HEK293T (cell line): ENCODE results near the gene KDELR3.
A peak's percentile ranks its signal among the peaks of the same experiment; 100 is the strongest.

ENCODE experiments used
- CTCF ChIA-PET: fragments of 350-600 bp; formaldehyde crosslinking; extraction: SDS; loops from one replicate; lab custom pipeline; 2021; ENCODE audit warnings: antibody characterized with exemption, inconsistent platforms; lab: Yijun Ruan, JAX
- POLR2A ChIA-PET: fragments of 350-600 bp; formaldehyde crosslinking; extraction: SDS; loops from one replicate; lab custom pipeline; 2020; ENCODE audit warnings: antibody characterized with exemption, inconsistent platforms; lab: Yijun Ruan, JAX
- DNase-seq: peaks from one replicate; pipeline ENCODE4 v3.0.0; 2012; ENCODE audit warnings: mixed read lengths; ENCODE audit errors: extremely low spot score
- ARNT ChIP-seq: fragments of 450-650 bp; IDR thresholded peaks from 2 replicates; pipeline ENCODE4 v1.6.1; 2017; ENCODE audit warnings: mild to moderate bottlenecking
- BHLHE40 ChIP-seq: fragments of 450-650 bp; IDR thresholded peaks from 2 replicates; pipeline ENCODE4 v1.6.1; 2016; ENCODE audit warnings: mild to moderate bottlenecking, moderate library complexity, borderline replicate concordance
- CTBP1 ChIP-seq: fragments of 450-650 bp; IDR thresholded peaks from 2 replicates; pipeline ENCODE4 v1.6.1; 2016; ENCODE audit warnings: borderline replicate concordance
- ELF4 ChIP-seq: fragments of 450-650 bp; IDR thresholded peaks from 2 replicates; pipeline ENCODE4 v1.6.1; 2017; ENCODE audit warnings: antibody characterized with exemption
- FOXA1 ChIP-seq: fragments of 450-650 bp; IDR thresholded peaks from 2 replicates; pipeline ENCODE4 v1.6.1; 2016; ENCODE audit warnings: mild to moderate bottlenecking
- FOXK2 ChIP-seq: fragments of 450-650 bp; IDR thresholded peaks from 2 replicates; pipeline ENCODE4 v1.6.1; 2016; ENCODE audit warnings: mild to moderate bottlenecking
- FOXM1 ChIP-seq: fragments of 450-650 bp; IDR thresholded peaks from 2 replicates; pipeline ENCODE4 v1.6.1; 2017; ENCODE audit warnings: mild to moderate bottlenecking, borderline replicate concordance
- HDGF ChIP-seq: fragments of 450-650 bp; IDR thresholded peaks from 2 replicates; pipeline ENCODE4 v1.6.1; 2017; ENCODE audit warnings: antibody characterized with exemption, borderline replicate concordance
- L3MBTL2 ChIP-seq: fragments of 450-650 bp; conservative IDR thresholded peaks from 2 replicates; pipeline ENCODE4 v1.6.1; 2016; ENCODE audit warnings: mild to moderate bottlenecking
- LEF1 ChIP-seq: fragments of 450-650 bp; IDR thresholded peaks from 2 replicates; pipeline ENCODE4 v1.6.1; 2017; ENCODE audit warnings: mild to moderate bottlenecking, borderline replicate concordance
- NFRKB ChIP-seq: fragments of 450-650 bp; IDR thresholded peaks from 2 replicates; pipeline ENCODE4 v1.6.1; 2016; ENCODE audit warnings: mild to moderate bottlenecking, moderate library complexity
- SP1 ChIP-seq: fragments of 450-650 bp; IDR thresholded peaks from 2 replicates; pipeline ENCODE4 v1.6.1; 2017
- SUZ12 ChIP-seq: fragments of 450-650 bp; IDR thresholded peaks from 2 replicates; pipeline ENCODE4 v1.6.1; 2016; ENCODE audit warnings: mild to moderate bottlenecking
- TARDBP ChIP-seq: fragments of 450-650 bp; IDR thresholded peaks from 2 replicates; pipeline ENCODE4 v1.6.1; 2016
- ZNF384 ChIP-seq: fragments of 450-650 bp; IDR thresholded peaks from 2 replicates; pipeline ENCODE4 v1.6.1; 2016
- TF ChIP-seq, protein P1 (sequence below): fragments of 450-650 bp; IDR thresholded peaks from 2 replicates; pipeline ENCODE4 v1.6.1; 2016

KDELR3 gene

DNA sequence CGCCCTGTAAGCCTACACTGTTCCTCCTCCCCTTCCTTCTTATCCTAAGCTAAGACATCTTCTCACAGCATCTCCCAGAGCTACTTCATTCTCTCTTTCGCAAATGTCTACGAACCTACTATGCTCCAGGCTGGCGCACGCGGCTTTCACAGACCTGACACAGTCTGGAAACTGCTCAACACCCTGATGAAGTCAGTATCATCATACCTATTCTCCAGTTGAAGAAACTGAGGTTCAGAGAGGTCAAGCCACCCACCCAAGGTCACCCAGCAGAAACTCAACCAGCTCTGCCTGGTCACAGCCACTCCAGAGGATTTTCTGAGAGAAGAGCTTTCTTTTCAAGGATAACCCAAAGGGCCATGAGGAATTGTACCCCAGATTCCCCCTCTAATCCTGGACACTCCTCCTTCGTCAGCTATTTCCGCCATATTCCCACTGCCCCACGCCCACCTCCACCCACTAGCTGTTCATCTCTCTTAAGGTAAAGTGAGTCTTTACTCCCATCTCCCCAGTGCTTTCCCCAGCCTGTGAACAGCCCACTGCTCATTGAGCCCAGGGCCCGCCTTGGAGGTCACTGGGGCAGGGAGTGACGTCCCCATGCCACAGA lies 14.7 kb upstream of the KDELR3 start:
- DNase-seq: no peak
- CTCF ChIA-PET: interaction anchor here (1.0 kb wide), 1 partner anchor 19 kb away, joined by 3 read pairs; no protein-coding TSS in a partner anchor
- TF ChIP-seq ARNT (no peak), L3MBTL2 (no peak), FOXA1 (no peak), BHLHE40 (no peak), ZNF384 (no peak), HDGF (no peak), TARDBP (no peak), FOXM1 (no peak), NFRKB (no peak), LEF1 (no peak), CTBP1 (no peak), SUZ12 (no peak)
- POLR2A ChIA-PET: interaction anchor here (0.7 to 1.9 kb wide), 5 partner anchors 10 to 54 kb away, joined by 3 to 6 read pairs (median 3); partner anchors contain the start of gene KDELR3

DNA sequence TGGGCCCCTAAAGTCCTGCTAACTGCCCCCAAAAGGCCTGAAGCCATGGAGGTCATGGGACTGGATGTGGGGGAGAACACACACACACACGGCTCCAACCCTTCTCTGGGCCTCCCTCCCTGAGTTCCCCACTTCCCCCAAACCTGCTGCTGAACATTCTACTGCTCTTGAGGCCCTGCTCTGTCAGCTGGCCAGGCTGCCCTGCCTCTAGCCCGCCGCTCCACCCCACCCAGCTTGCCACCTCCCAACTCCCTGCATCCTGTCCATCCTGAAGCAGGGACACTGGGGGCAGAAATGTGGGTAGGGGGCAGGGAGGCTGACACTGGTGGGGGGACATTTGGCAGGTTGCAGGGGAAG lies 13.9 kb upstream of the KDELR3 start:
- no peak for DNase-seq
- POLR2A ChIA-PET: interaction anchor here (1.2 to 1.9 kb wide), 2 partner anchors 13 to 14 kb away, joined by 3 to 6 read pairs; partner anchors contain the start of gene KDELR3
- TF ChIP-seq SUZ12 (no peak), TARDBP (no peak), FOXK2 (no peak), FOXM1 (no peak), NFRKB (no peak), FOXA1 (no peak), LEF1 (no peak), CTBP1 (no peak), ELF4 (no peak), HDGF (no peak)
- TF ChIP-seq, protein P1, sequence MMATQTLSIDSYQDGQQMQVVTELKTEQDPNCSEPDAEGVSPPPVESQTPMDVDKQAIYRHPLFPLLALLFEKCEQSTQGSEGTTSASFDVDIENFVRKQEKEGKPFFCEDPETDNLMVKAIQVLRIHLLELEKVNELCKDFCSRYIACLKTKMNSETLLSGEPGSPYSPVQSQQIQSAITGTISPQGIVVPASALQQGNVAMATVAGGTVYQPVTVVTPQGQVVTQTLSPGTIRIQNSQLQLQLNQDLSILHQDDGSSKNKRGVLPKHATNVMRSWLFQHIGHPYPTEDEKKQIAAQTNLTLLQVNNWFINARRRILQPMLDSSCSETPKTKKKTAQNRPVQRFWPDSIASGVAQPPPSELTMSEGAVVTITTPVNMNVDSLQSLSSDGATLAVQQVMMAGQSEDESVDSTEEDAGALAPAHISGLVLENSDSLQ: no peak
- CTCF ChIA-PET: no interaction called here

DNA sequence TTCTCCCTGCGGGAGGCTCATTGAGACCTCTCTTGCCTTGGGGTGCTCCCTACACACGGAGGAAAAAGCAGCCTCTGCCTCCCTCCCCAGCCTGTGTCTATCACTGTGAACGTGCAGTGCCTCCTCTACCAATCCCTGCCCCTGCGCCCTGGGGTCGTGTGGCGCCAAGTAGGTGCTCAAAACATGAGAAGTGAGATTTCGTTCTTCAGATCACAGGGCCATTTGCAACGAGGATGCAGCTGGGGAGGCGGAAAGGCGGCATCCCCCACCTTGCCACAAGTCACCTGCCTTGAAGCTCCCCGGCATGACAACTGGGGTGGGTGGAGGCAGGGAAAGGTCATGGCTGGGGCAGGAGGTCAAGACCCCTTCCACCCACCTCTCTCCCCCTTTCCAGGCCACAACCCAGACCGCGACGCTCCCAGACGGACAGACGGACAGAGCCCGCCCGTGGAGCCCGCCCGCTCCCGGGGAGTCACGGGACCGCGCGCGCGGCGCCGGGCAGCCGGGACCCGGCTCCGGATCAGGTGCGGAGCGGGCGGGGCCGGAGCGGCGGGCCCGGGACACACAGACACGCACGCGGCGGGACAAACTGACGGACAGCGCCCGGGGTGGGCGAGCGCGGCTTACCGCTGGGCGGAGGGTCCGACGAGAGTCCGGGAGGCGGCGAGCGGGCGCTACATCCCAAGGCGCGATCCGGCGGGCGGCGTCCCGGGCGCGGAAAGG lies 13.4 kb upstream of the KDELR3 start:
- CTCF ChIA-PET: no interaction called here
- TF ChIP-seq LEF1 (peak; percentile 83), NFRKB (no peak)
- no peak for DNase-seq
- POLR2A ChIA-PET: interaction anchor here (1.9 kb wide), 1 partner anchor 13 kb away, joined by 6 read pairs; no protein-coding TSS in a partner anchor

DNA sequence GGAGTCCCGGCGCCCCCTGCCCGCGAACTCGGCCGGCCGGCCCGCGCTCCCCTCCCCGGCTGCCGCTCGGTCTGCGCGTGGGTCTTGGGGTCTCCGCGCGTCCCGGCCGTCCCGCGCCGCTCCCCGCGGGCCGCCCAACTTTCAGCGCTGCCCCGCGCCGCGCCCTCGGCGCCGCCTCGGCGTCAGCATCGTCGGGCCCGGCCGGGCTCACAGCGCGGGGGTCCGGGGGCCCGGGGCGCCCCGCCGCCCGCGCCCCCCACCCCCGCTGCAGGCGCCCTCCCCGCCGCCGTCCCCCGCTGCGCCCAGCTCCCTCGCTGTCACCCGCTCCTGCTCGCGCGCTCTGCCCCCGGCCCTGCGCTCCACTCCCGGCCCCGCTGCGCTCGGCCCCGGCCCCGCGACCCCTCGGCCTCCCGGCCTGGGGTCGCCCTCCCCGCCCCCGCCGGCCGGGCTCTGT lies 12.8 kb upstream of the KDELR3 start, which contains the start of gene KCNJ4:
Gene KCNJ4 (minus strand): TSS at position 124 of the 454 bp plus-strand sequence. CDS start 27,067 bp downstream, outside the sequence.
- POLR2A ChIA-PET: interaction anchor here (1.1 to 1.9 kb wide), 2 partner anchors 12 to 14 kb away, joined by 3 to 6 read pairs; no protein-coding TSS in a partner anchor
- no peak for TF ChIP-seq NFRKB
- TF ChIP-seq SUZ12: no peak
- no peak for TF ChIP-seq L3MBTL2
- TF ChIP-seq ARNT: no peak
- TF ChIP-seq BHLHE40: no peak
- no peak for TF ChIP-seq LEF1
- no peak for TF ChIP-seq CTBP1
- TF ChIP-seq FOXK2: no peak
- no peak for TF ChIP-seq ZNF384
- no peak for TF ChIP-seq FOXA1
- TF ChIP-seq HDGF: no peak
- no peak for TF ChIP-seq TARDBP
- CTCF ChIA-PET: no interaction called here
- DNase-seq: no peak

DNA sequence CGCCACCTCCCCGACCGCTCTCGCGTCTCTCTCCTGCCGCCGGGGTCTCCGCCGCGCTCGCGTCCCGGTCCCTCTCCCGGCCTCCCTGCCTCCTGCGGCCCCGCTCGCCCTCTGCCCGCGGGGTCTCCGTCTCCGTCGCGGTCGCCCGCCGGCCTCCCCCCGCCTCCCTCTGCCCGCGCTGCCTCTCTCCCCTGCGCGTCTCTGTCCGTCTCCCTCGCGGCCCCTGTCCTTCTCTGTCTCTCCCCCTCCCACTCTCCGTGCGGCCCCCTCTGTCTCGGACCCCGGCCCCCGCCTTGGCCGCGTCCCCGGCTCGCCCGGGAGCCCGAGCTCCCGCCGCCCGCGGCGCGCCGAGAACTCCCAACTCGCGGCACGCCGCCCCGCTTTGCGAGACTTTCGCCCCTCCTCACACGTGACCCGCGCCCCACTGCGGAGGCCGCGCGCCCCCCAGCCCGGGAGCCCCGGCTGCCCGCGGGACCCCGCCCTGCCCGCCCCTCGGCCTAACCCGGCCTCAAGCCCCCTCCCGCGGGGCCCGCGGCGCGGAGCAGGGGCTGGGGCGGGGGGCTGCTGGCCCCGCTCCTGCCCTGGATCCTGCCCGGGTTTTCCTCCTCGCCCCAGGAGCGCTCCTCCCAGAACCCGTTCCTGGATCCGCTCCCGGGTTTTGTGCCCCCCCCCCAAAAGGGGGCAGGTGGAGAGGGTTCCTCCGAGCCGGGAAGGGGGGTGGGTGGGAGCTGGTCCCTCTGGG lies 12.2 kb upstream of the KDELR3 start:
- peak; percentile 92 for DNase-seq
- CTCF ChIA-PET: no interaction called here
- POLR2A ChIA-PET: interaction anchor here (1.0 to 1.1 kb wide), 2 partner anchors 13 to 33 kb away, joined by 3 to 4 read pairs; no protein-coding TSS in a partner anchor
- no peak for TF ChIP-seq ELF4
- TF ChIP-seq HDGF: no peak
- peak; percentile 73; the same call in 1 of the 2 replicates for TF ChIP-seq CTBP1
- TF ChIP-seq FOXA1: no peak
- no peak for TF ChIP-seq ZNF384
- TF ChIP-seq ARNT: peak; percentile 84
- TF ChIP-seq FOXK2: no peak
- no peak for TF ChIP-seq NFRKB
- TF ChIP-seq, protein P1: no peak
- TF ChIP-seq SP1: no peak
- TF ChIP-seq TARDBP: no peak
- peak; percentile 98 for TF ChIP-seq FOXM1
- TF ChIP-seq BHLHE40: no peak
- TF ChIP-seq SUZ12: no peak
- peak; percentile 68; the same call in 1 of the 2 replicates for TF ChIP-seq LEF1
